NT2/D1 (cell line): ENCODE data around the gene NEDD9.

Source experiments
- DNase-seq: peaks from one replicate; pipeline ENCODE4 v3.0.0-alpha.2; 2011; ENCODE audit warnings: low read depth, low spot score
- H3K27me3 ChIP-seq: 2 replicates; pipeline ENCODE4 v1.6.0; 2011; ENCODE audit warnings: mild to moderate bottlenecking; ENCODE audit not compliant: insufficient read length, insufficient read depth
- H3K36me3 ChIP-seq: 2 replicates; pipeline ENCODE4 v1.6.1; 2011; ENCODE audit warnings: mild to moderate bottlenecking, low read length, mixed read lengths; ENCODE audit not compliant: insufficient read depth, insufficient read length
- H3K4me1 ChIP-seq: 2 replicates; pipeline ENCODE4 v1.5.1; 2011; ENCODE audit not compliant: insufficient read depth, insufficient read length
- H3K4me3 ChIP-seq: 2 replicates; pipeline ENCODE4 v1.5.1; 2011; ENCODE audit warnings: low read depth; ENCODE audit not compliant: insufficient read length
- H3K9ac ChIP-seq: 2 replicates; pipeline ENCODE4 v1.6.0; 2011; ENCODE audit warnings: low read depth; ENCODE audit not compliant: insufficient read length
- H3K9me3 ChIP-seq: 2 replicates; pipeline ENCODE4 v1.5.1; 2011; ENCODE audit warnings: mild to moderate bottlenecking, low read length; ENCODE audit not compliant: insufficient read depth
- SUZ12 ChIP-seq: IDR thresholded peaks from 2 replicates; pipeline ENCODE4 v1.6.1; 2011; ENCODE audit not compliant: insufficient read length, insufficient read depth; ENCODE audit errors: extremely low read depth
- YY1 ChIP-seq: IDR thresholded peaks from 2 replicates; pipeline ENCODE4 v1.6.1; 2011; ENCODE audit not compliant: insufficient read length, insufficient read depth
- ZNF274 ChIP-seq: IDR thresholded peaks from 2 replicates; pipeline ENCODE4 v1.6.1; 2011; ENCODE audit warnings: mild to moderate bottlenecking, low read depth, low read length

NEDD9 gene, protein sequence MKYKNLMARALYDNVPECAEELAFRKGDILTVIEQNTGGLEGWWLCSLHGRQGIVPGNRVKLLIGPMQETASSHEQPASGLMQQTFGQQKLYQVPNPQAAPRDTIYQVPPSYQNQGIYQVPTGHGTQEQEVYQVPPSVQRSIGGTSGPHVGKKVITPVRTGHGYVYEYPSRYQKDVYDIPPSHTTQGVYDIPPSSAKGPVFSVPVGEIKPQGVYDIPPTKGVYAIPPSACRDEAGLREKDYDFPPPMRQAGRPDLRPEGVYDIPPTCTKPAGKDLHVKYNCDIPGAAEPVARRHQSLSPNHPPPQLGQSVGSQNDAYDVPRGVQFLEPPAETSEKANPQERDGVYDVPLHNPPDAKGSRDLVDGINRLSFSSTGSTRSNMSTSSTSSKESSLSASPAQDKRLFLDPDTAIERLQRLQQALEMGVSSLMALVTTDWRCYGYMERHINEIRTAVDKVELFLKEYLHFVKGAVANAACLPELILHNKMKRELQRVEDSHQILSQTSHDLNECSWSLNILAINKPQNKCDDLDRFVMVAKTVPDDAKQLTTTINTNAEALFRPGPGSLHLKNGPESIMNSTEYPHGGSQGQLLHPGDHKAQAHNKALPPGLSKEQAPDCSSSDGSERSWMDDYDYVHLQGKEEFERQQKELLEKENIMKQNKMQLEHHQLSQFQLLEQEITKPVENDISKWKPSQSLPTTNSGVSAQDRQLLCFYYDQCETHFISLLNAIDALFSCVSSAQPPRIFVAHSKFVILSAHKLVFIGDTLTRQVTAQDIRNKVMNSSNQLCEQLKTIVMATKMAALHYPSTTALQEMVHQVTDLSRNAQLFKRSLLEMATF

GRCh38 chr6:11232193-11232769 lies at the start of gene NEDD9:
NEDD9 (minus strand) TSS chr6:11232668; CDS start chr6:11232515, 153 bp downstream.
- Histone ChIP-seq H3K9me3 (no peaks in the 10 kb centered on the region), H3K4me3 (peak within 1 kb of the TSS; percentile 57), H3K9ac (peak within 1 kb of the TSS; percentile 38), H3K36me3 (no peaks in the 10 kb centered on the region), H3K4me1 (peaks cover 2% of the 10 kb centered on the region), H3K27me3 (no peaks in the 10 kb centered on the region)
- TF ChIP-seq ZNF274 (no peak), SUZ12 (no peak), YY1 (no peak)
- DNase-seq, result peak; percentile 84

DNA sequence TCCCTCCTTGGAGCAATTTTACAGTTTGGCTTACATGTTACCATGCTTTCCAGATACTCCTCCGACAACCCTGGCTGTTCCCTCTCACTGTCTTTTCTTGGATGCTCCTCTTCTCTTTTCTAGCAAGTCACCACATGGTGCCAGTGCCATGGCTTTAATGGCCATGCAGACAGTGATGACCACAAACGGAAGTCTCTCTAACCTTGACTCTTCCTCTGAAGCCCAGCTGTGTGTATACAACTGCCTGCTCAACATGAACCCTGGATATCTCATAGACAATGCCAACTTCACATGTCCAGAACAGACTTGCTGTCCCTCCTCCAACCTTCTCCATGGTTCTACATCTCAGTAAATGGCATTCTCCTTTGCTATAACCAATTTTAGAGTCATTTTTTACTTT lies 49.8 kb upstream of the NEDD9 start:
- Histone ChIP-seq H3K4me3 (no peak overlapping the region), H3K9me3 (no peaks in the 10 kb centered on the region; the same call in 1 of the 2 replicates), H3K36me3 (no peaks in the 10 kb centered on the region), H3K27me3 (no peaks in the 10 kb centered on the region), H3K9ac (no peak overlapping the region), H3K4me1 (no peaks in the 10 kb centered on the region)
- DNase-seq, result no peak
- TF ChIP-seq ZNF274, result no peak

- Histone ChIP-seq H3K36me3 (no peaks in the 10 kb centered on the region), H3K9ac (no peak overlapping the region), H3K9me3 (no peaks in the 10 kb centered on the region), H3K4me3 (no peak overlapping the region), H3K4me1 (no peaks in the 10 kb centered on the region), H3K27me3 (no peaks in the 10 kb centered on the region)
- DNase-seq, result no peak
- TF ChIP-seq ZNF274 (no peak), YY1 (no peak), SUZ12 (no peak)
Measured at GRCh38 chr6:11280394-11280793, 47.9 kb upstream of the NEDD9 start.

- no peak for DNase-seq
- H3K36me3 ChIP-seq, result no peaks in the 10 kb centered on the region
- no peaks in the 10 kb centered on the region for H3K9me3 ChIP-seq
- H3K27me3 ChIP-seq, result no peaks in the 10 kb centered on the region
- no peak for TF ChIP-seq ZNF274
- TF ChIP-seq SUZ12, result no peak
- TF ChIP-seq YY1, result no peak
- H3K9ac ChIP-seq, result no peak overlapping the region
- H3K4me1 ChIP-seq, result no peaks in the 10 kb centered on the region
- H3K4me3 ChIP-seq, result no peak overlapping the region
Measured at GRCh38 chr6:11279284-11279689, 46.8 kb upstream of the NEDD9 start.

- no peaks in the 10 kb centered on the region for H3K4me1 ChIP-seq
- H3K36me3 ChIP-seq, result no peaks in the 10 kb centered on the region
- DNase-seq, result no peak
- no peak overlapping the region for H3K9ac ChIP-seq
- TF ChIP-seq YY1 (no peak), SUZ12 (no peak), ZNF274 (no peak)
- H3K4me3 ChIP-seq, result no peak overlapping the region
- no peaks in the 10 kb centered on the region for H3K9me3 ChIP-seq
- no peaks in the 10 kb centered on the region for H3K27me3 ChIP-seq
Measured at GRCh38 chr6:11278207-11278559, 45.7 kb upstream of the NEDD9 start.

GRCh38 chr6:11277275-11278206 lies 45.1 kb upstream of the NEDD9 start:
- Histone ChIP-seq H3K9me3 (no peaks in the 10 kb centered on the region), H3K27me3 (no peaks in the 10 kb centered on the region), H3K4me1 (no peaks in the 10 kb centered on the region), H3K4me3 (no peak overlapping the region), H3K9ac (no peak overlapping the region), H3K36me3 (no peaks in the 10 kb centered on the region)
- DNase-seq, result peak; percentile 59
- TF ChIP-seq SUZ12, result no peak
- no peak for TF ChIP-seq YY1
